GM12891 (cell line): ENCODE measurements around the gene MOB3B.

ENCODE experiments used
- DNase-seq: peaks from one replicate; pipeline ENCODE4 v3.0.0; 2011; ENCODE audit warnings: low spot score; ENCODE audit not compliant: insufficient read length
- FAIRE-seq: peaks from 2 replicates; lab custom pipeline; 2011; peaks lifted over from hg19 to GRCh38; lab: Jason Lieb, UNC
- PAX5 ChIP-seq: IDR thresholded peaks from 2 replicates; pipeline ENCODE4 v1.6.1; 2011; ENCODE audit warnings: low read length, moderate library complexity, mild to moderate bottlenecking; ENCODE audit not compliant: insufficient read depth, severe bottlenecking
- POLR2A ChIP-seq: IDR thresholded peaks from 2 replicates; pipeline ENCODE4 v1.6.1; 2011; ENCODE audit warnings: low read depth, low read length, control low read depth
- POLR2AphosphoS5 ChIP-seq: IDR thresholded peaks from 2 replicates; pipeline ENCODE4 v1.6.1; 2011; ENCODE audit warnings: low read depth, low read length, control low read depth
- POU2F2 ChIP-seq: IDR thresholded peaks from 2 replicates; pipeline ENCODE4 v1.6.1; 2011; ENCODE audit warnings: low read depth, mild to moderate bottlenecking, control low read depth, low read length, moderate library complexity
- SPI1 ChIP-seq: IDR thresholded peaks from 2 replicates; pipeline ENCODE4 v1.6.1; 2011; ENCODE audit warnings: low read depth, low read length, control low read depth
- TAF1 ChIP-seq: IDR thresholded peaks from 2 replicates; pipeline ENCODE4 v1.6.1; 2011; ENCODE audit warnings: low read depth, low read length, control low read depth

Gene MOB3B

GRCh38 chr9:27564670-27565069, 35.1 kb upstream of the MOB3B start:
- no peak for DNase-seq
- peak; percentile 3; the same call in 1 of the 2 replicates for TF ChIP-seq SPI1
- no peak for TF ChIP-seq POLR2A
- FAIRE-seq = peak; percentile 63

GRCh38 chr9:27563738-27564430, 34.3 kb upstream of the MOB3B start:
- TF ChIP-seq POU2F2 (no peak), POLR2A (no peak), PAX5 (no peak), POLR2AphosphoS5 (no peak), SPI1 (no peak)
- FAIRE-seq (no peak), DNase-seq (no peak)

- FAIRE-seq (no peak), DNase-seq (no peak)
- TF ChIP-seq POLR2A (no peak), POU2F2 (no peak), TAF1 (no peak), PAX5 (no peak), SPI1 (no peak), POLR2AphosphoS5 (no peak)
Observed at GRCh38 chr9:27561685-27562084, 32.1 kb upstream of the MOB3B start.

GRCh38 chr9:27560457-27560856, 30.8 kb upstream of the MOB3B start:
- FAIRE-seq = no peak

GRCh38 chr9:27558307-27558706, 28.7 kb upstream of the MOB3B start:
- no peak for TF ChIP-seq TAF1
- TF ChIP-seq POLR2AphosphoS5 = no peak
- FAIRE-seq (no peak), DNase-seq (no peak)

More at GRCh38 chr9:27560457-27560856, 30.8 kb upstream of the MOB3B start:
- DNase-seq = no peak
- TF ChIP-seq SPI1 (no peak), POLR2A (no peak)

GRCh38 chr9:27556470-27556869, 26.9 kb upstream of the MOB3B start:
- DNase-seq (no peak), FAIRE-seq (no peak)
- TF ChIP-seq POLR2A (no peak), SPI1 (no peak), POLR2AphosphoS5 (no peak), TAF1 (no peak), PAX5 (no peak), POU2F2 (no peak)

- DNase-seq (no peak), FAIRE-seq (no peak)
Observed at GRCh38 chr9:27554712-27555111, 25.1 kb upstream of the MOB3B start.

GRCh38 chr9:27549196-27549755, 19.7 kb upstream of the MOB3B start:
- TF ChIP-seq POLR2AphosphoS5 (no peak), TAF1 (no peak), POU2F2 (no peak), SPI1 (no peak), PAX5 (no peak), POLR2A (no peak)
- DNase-seq = no peak
- FAIRE-seq = no peak

More at GRCh38 chr9:27554712-27555111, 25.1 kb upstream of the MOB3B start:
- TF ChIP-seq POLR2AphosphoS5 (no peak), SPI1 (no peak), TAF1 (no peak), POLR2A (no peak), PAX5 (no peak), POU2F2 (no peak)

- TF ChIP-seq SPI1 (no peak), POLR2A (no peak)
- FAIRE-seq (no peak), DNase-seq (no peak)
Observed at GRCh38 chr9:27548055-27548741, 18.6 kb upstream of the MOB3B start.

- TF ChIP-seq PAX5 (no peak), TAF1 (no peak), POLR2A (no peak), SPI1 (no peak), POLR2AphosphoS5 (no peak), POU2F2 (no peak)
- no peak for DNase-seq
- FAIRE-seq = no peak
Observed at GRCh38 chr9:27545471-27545870, 15.9 kb upstream of the MOB3B start.

- DNase-seq (no peak), FAIRE-seq (no peak)
- TF ChIP-seq POU2F2 = no peak
- no peak for TF ChIP-seq POLR2AphosphoS5
- no peak for TF ChIP-seq TAF1
- no peak for TF ChIP-seq SPI1
- TF ChIP-seq POLR2A = no peak
- TF ChIP-seq PAX5 = no peak
Observed at GRCh38 chr9:27542508-27542907, 12.9 kb upstream of the MOB3B start.
